ENCODE results near the gene POLR3B. TPM values are rescaled to one million over a fixed set of nuclear protein-coding genes. Genes with fewer than 3 reads are reported as not detected.

POLR3B gene
- polyA plus RNA-seq, 1 donor (not counting 4 experiments of a cell fraction or from before 2014, with no cell fraction given): 13.9 TPM

DNA sequence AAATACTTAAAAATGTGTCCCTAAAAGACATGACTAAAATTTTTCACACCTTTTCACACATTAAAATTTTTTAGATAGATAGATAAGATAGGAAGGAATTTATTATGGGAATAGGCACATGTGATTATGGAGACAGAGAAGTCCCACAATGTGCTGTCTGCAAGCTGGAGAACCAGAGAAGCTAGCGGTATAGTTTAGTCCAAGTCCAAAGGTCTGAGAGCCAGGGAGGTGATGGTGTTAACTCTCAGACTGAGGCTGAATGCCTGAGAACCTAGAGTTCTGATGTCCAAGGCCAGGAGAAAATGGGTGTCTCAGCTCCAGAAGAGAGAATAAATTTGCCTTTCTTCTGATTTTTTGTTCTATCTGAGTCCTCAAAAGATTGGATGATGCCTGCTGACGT, 65.7 kb downstream of the POLR3B start:
- H3K4me2 ChIP-seq (ENCODE audit: control insufficient read depth, extremely low read depth, insufficient read depth, low read depth, low read length): no peak overlapping the region
- H3K9me1 ChIP-seq (ENCODE audit: control insufficient read depth, extremely low read depth, insufficient read depth, low read length): no peaks in the 10 kb centered on the region
- H3K27ac ChIP-seq (ENCODE audit: control insufficient read depth, insufficient read depth, low read length): no peak overlapping the region
- no peaks in the 10 kb centered on the region for H4K20me1 ChIP-seq (ENCODE audit: control insufficient read depth, extremely low read depth, insufficient read depth, low read length)
- FAIRE-seq (no peak), DNase-seq (ENCODE audit: low read depth, low spot score) (no peak)
- H3K4me1 ChIP-seq (ENCODE audit: control insufficient read depth, extremely low read depth, insufficient read depth, low read length): peaks cover 7% of the 10 kb centered on the region
- H3K79me2 ChIP-seq (ENCODE audit: control insufficient read depth, insufficient read depth, low read length): no peaks in the 10 kb centered on the region
- no peak overlapping the region for H3K4me3 ChIP-seq (ENCODE audit: control insufficient read depth in 2 of 3, extremely low read depth in 1 of 3, insufficient read depth in 2 of 3, low read depth in 1 of 3, low read length in 3 of 3)
- peaks cover 0 to 5% of the 10 kb centered on the region in 2 experiments for H3K36me3 ChIP-seq (ENCODE audit: control insufficient read depth in 2 of 2, extremely low read depth in 1 of 2, insufficient read depth in 2 of 2, low read length in 2 of 2)
- H3K27me3 ChIP-seq (ENCODE audit: control insufficient read depth, extremely low read depth, insufficient read depth, low read length): no peaks in the 10 kb centered on the region
- H3K9ac ChIP-seq (ENCODE audit: control insufficient read depth, extremely low read depth, insufficient read depth, low read length): no peak overlapping the region
- no peak for TF ChIP-seq EZH2 (IDR thresholded peaks at IDR 0.05; ENCODE audit: low read length)
- TF ChIP-seq, protein P1, sequence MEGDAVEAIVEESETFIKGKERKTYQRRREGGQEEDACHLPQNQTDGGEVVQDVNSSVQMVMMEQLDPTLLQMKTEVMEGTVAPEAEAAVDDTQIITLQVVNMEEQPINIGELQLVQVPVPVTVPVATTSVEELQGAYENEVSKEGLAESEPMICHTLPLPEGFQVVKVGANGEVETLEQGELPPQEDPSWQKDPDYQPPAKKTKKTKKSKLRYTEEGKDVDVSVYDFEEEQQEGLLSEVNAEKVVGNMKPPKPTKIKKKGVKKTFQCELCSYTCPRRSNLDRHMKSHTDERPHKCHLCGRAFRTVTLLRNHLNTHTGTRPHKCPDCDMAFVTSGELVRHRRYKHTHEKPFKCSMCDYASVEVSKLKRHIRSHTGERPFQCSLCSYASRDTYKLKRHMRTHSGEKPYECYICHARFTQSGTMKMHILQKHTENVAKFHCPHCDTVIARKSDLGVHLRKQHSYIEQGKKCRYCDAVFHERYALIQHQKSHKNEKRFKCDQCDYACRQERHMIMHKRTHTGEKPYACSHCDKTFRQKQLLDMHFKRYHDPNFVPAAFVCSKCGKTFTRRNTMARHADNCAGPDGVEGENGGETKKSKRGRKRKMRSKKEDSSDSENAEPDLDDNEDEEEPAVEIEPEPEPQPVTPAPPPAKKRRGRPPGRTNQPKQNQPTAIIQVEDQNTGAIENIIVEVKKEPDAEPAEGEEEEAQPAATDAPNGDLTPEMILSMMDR (optimal IDR thresholded peaks at IDR 0.05 in 1 of 3, IDR thresholded peaks at IDR 0.05 in 1 of 3, conservative IDR thresholded peaks at IDR 0.05 in 1 of 3; ENCODE audit: extremely low read depth in 1 of 3, insufficient read depth in 2 of 3, low read length in 3 of 3): no peak
- dilution Hi-C loops (cut with MboI; ENCODE audit: extremely low pct_ligation_motif_present, low sequenced_read_pairs): no loop called here
- H2AFZ ChIP-seq (ENCODE audit: control insufficient read depth, low read length): no peak overlapping the region
- no peaks in the 10 kb centered on the region for H3K9me3 ChIP-seq (ENCODE audit: control insufficient read depth, low read depth, low read length)

DNA sequence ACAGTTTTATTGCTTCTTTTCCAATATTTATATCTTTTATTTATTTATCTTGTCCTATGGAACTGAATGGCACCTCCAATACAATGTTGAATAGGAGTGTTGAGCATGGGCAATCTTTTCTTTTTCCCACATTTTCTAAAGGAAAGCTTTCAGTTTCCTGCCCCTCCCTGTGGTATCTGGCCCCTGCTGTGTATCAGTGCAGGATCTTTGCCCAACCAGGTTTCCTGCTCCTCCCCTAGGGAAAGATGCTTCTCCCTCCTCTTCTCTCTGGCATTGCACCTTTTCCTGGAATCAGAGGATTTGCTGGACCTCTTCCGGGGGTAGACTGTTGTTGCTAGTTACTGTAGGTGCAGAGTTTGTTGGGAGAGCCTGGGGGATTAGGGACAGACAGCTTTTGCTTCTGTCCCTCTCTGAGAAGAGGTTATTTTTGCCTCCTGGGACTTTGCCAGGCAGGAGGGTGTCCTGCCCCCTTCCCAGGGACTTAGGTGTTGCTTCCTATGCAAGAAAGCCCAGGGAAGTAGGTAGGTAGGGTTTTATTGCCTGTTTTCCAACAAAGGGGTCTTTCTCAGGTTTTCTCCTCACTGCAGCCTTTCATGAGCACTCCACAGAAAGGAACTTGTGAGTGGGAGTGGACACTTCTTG, 67.6 kb downstream of the POLR3B start:
- Histone ChIP-seq H3K27me3 (ENCODE audit: control insufficient read depth, extremely low read depth, insufficient read depth, low read length) (no peaks in the 10 kb centered on the region), H3K4me1 (ENCODE audit: control insufficient read depth, extremely low read depth, insufficient read depth, low read length) (no peaks in the 10 kb centered on the region), H3K9ac (ENCODE audit: control insufficient read depth, extremely low read depth, insufficient read depth, low read length) (no peak overlapping the region), H3K4me2 (ENCODE audit: control insufficient read depth, extremely low read depth, insufficient read depth, low read depth, low read length) (no peak overlapping the region), H3K9me3 (ENCODE audit: control insufficient read depth, low read depth, low read length) (no peaks in the 10 kb centered on the region), H3K9me1 (ENCODE audit: control insufficient read depth, extremely low read depth, insufficient read depth, low read length) (no peaks in the 10 kb centered on the region), H4K20me1 (ENCODE audit: control insufficient read depth, extremely low read depth, insufficient read depth, low read length) (no peaks in the 10 kb centered on the region), H3K36me3 (ENCODE audit: control insufficient read depth in 2 of 2, extremely low read depth in 1 of 2, insufficient read depth in 2 of 2, low read length in 2 of 2) (peaks cover 0 to 6% of the 10 kb centered on the region in 2 experiments), H3K27ac (ENCODE audit: control insufficient read depth, insufficient read depth, low read length) (no peak overlapping the region), H2AFZ (ENCODE audit: control insufficient read depth, low read length) (no peak overlapping the region), H3K79me2 (ENCODE audit: control insufficient read depth, insufficient read depth, low read length) (no peaks in the 10 kb centered on the region), H3K4me3 (ENCODE audit: control insufficient read depth in 2 of 3, extremely low read depth in 1 of 3, insufficient read depth in 2 of 3, low read depth in 1 of 3, low read length in 3 of 3) (no peak overlapping the region)
- FAIRE-seq: peak; percentile 20
- no peak for TF ChIP-seq EZH2 (IDR thresholded peaks at IDR 0.05; ENCODE audit: low read length)
- TF ChIP-seq, protein P1 (optimal IDR thresholded peaks at IDR 0.05 in 1 of 3, IDR thresholded peaks at IDR 0.05 in 1 of 3, conservative IDR thresholded peaks at IDR 0.05 in 1 of 3; ENCODE audit: extremely low read depth in 1 of 3, insufficient read depth in 2 of 3, low read length in 3 of 3): no peak
- dilution Hi-C loops (cut with MboI; ENCODE audit: extremely low pct_ligation_motif_present, low sequenced_read_pairs): no loop called here
- DNase-seq (ENCODE audit: low read depth, low spot score): no peak

Measured in keratinocyte (primary cell).